Measurements from ENCODE around the gene VWF.
"Not testable (repeated sequence)": the region's sequence is repeated elsewhere in the genome, so short reads cannot be mapped to it uniquely, and the experiment has no call there.

Gene VWF

DNA sequence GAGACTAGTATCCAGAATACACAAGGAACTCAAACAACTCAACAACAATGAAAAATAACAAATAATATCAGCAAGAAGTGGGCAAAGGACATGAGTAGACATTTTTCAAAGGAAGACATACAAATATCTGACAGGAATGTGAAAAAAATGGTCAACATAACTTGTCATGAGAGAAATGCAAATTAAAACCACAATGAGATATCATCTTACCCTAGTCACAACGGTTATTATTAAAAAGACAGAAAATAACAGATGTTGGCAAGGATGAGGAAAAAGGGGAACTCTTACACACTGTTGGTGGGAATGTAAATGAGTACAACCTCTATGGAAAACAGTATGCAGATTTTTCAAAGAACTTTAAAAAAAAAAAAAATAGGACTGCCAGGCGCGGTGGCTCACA is 20.4 kb downstream of the VWF start:
- DNase-seq (ENCODE audit: low read depth), result no peak

DNA sequence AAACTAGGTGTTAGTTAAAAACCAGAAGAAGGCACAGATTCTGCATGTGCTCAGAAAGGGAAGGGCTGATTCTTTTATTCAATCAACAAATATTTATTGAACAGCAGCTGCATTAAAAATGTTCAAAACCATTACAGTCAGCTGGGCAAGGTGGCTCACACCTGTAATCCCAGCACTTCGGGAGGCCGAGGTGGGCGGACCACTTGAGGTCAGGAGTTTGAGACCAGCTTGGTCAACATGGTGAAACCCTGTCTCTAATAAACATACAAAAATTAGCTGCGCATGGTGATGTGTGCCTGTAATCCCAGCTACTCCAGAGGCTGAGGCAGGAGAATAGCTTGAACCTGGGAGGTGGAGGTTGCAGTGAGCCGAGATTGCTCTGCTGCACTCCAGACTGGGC is 22.4 kb downstream of the VWF start:
- not testable (repeated sequence) for DNase-seq (ENCODE audit: low read depth)

DNA sequence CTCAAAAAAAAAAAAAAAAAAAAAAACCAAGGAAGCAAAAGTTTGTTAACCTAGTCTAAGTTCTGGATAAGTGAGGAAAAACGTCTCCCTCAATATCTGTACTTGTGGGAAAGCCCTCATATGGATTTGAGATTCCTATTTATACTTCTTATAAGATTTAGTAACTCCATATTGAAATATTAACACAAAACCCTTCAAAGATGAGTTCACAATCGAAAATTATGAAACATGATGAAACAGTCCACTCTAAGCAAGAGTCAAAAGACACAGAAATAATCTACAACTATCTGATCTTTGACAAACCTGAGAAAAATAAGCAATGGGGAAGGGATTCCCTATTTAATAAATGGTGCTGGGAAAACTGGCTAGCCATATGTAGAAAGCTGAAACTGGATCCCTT is 25.2 kb downstream of the VWF start:
- DNase-seq (ENCODE audit: low read depth), result no peak

DNA sequence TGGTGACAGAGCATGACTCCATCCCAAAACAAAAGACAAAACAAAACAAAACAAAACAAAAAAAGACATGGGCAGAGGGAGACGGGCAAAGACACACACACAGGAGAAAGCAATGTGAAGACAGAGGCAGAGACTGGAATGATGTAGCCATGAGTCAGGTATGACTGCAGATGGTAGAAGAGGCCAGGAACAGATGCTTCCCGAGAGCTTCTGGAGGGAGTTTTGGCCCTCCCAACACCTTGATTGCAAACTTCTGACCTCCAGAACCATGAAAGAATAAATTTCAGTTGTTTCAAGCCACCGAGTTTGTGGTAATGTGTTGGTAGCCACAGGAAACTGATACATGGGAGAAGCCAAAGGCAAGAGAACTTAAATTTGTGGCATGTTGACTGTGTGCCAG is 27.1 kb downstream of the VWF start:
- DNase-seq (ENCODE audit: low read depth), result no peak

DNA sequence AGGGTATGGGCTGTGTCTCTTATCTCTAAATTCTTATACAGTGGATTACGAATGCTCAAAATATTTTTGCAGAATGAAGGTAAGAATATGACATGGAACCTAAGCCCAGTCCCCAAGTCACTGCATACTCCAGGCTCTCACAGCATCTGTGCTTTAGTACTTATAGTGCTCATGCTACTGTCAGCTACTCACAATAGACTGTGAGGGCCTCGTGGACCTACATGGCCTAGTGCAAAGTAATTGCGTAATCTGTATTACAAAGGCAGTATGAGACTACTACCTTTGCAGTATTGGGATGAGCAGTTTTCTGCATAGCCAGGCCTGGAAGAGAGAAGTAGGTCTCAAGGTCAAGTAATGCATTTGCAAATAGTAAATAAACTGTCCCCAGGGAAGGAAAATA is 27.9 kb downstream of the VWF start:
- DNase-seq (ENCODE audit: low read depth), result no peak

DNA sequence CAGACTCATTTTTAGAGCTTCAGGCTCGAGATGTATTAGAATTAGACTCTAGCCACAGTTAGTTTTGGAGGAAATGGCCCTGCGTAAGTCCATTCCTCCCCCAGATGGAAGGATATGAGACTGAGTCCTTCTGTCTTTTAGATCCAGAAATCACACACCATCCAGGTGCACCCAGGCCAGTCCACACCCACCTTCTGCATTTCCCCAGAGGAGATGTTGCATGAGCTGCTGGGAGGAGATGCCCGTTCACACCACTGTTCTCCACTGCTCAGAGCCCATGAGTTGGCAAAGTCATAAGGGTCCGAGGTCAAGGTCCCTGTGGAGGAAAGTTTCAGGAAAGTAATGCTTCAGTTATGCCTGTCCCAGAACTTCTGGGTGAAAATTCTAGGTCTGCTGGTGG is 29.2 kb downstream of the VWF start:
- no peak for DNase-seq (ENCODE audit: low read depth)

DNA sequence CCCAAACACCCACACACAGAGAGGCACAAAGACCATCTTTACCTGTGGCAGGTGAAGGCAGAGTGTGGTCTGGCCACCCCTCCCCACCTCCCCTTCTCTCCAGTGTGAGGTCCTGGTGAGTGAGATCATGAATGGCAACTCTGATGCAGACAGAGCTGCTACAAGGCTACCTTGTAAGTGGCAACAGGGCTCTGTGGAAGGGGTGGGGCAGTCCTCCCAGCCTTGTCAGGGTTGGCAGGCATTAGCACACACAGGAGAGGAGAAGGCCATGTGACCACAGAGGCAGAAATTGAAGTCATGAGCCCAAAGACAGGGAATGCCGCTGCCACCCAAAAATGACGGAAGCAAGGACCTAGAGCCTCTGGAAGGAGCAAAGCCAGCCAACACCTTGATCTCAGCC is 30.7 kb downstream of the VWF start:
- no peak for DNase-seq (ENCODE audit: low read depth)

DNA sequence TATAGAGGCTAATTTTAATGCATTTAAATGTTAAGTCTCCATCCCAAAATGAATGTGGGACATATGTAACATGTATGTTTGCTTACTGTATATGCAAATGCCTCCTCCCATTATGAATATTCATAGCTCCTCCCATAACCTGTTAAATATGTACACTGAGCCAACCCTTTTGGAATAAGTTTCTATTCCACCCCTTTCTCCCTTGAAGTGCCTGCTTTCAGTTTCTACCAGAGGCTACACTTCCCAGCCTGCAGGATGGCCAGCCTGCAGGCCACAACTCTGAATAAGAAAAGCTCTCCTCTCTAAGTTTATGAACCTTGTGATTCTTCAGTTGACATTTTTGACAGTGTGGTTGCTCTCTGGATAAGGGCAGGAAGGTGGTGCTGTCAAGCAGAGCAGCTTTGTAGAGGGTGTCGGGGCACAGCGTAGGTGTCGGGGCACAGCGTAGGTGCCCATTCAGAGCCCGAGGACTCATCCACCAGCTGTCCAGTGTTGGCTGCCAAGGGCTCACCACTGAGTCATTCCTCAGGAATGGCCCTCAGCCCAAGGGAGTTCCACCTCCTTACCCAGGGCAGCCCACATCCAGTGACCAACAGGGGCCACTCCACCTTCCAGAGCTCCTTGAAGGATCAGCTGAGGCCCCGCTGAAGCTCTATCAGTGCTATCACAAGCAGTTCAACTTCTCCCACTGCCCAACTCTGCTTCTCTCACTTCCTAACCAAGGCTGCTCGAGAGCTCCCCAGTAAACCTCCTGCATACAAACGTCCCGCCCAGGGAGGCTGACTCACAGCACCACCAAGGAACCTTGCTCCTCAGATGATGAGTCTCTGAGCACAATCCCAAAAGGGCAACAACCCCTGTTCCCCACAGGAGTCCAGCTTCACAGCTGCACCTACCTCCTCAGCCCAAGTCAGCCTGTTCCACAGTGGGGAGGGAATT is 31.4 kb downstream of the VWF start:
- no peak for DNase-seq (ENCODE audit: low read depth)

DNA sequence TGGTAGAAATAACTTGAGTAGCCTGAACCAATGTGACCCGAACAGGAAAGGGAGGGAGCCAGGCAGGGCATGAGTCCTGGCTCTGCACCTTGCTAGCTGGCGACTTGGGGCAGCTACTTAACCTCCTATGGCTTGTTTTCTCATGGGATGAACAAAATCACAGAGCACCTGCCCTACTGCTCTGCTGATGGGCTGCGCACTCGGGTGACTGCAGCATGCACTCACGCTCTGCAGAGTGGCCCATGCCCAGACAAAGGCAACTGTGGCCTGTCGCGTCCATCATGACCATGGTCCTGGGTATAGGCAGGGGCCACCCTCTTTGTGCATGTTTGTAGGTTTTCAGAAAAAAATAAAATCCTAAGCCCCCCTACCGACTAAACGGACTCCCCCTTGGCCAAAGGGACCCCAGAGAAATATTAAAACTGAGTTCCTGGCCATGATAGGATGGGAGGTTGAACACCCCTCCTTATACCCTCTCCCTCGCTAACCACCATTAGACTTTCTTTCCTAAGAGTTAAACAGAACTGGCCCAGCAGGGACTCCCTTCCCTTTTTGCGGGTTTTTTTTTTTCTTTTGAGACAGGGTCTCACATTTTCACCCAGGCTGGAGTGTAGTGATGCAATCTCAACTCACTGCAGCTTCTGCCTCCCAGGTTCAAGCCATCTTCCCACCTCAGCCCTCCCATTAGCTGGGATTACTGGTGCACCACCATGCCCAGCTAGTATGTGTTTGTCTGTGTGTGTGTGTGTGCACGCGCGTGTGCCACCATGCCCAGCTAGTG is 32.5 kb downstream of the VWF start:
- DNase-seq (ENCODE audit: low read depth), result no peak

DNA sequence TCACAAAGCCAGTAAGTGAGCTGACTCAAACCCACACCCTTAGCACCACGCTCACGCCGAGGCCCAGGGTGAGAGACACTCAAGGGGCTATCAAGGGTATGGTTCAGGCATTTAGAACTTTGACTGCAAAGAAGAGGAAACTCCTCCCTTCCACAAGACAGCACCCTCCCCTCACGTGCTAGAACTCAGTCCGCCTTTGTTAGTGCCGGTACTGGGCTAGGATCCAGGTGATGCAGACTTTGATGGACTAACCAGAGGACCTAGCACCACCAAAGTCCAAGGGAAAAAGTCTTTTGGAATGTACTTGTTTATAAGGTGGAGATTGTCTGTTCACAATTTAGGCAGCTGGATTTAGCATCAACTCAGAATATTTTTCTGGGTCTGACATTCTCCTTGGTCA is 33.7 kb downstream of the VWF start:
- DNase-seq (ENCODE audit: low read depth), result no peak

DNA sequence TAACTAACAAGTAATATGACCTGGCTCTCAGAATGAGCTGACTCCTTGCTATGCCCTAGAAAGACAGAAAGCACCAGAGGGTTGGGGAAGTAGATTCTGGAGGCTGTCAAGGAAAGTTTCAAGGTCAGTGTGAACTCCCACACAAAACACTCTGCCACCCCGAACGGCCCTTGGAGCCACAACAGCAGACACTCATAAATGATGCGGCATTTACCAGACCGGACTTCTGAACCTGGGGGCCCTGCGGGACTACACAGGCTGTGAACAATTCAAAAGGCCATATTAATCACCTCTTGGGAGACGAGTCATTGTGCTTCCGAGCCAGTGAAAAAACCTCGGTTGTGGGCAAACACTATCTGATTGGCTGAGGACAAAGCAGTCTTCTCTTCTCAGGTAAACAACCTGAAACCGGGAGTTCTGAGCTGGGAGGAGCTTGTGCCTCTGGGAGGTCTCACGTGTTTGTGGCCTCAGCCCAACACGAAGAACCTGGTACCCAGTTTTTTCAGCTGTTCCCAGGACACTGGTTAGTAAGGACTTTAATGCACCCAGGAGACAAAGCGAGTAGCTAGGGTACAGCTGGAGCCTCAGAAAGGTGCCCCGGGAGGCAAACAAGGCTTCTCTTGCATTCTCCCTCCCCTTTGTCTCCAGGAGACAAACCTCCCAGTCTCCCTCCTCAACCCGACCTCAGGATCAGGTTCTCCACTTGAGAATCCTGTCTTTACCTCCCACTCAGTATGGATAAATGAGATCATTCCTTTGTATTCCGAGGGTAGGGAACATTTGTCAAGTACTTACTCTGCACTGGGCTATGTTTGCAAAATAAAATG is 35.3 kb downstream of the VWF start:
- DNase-seq (ENCODE audit: low read depth), result no peak

DNA sequence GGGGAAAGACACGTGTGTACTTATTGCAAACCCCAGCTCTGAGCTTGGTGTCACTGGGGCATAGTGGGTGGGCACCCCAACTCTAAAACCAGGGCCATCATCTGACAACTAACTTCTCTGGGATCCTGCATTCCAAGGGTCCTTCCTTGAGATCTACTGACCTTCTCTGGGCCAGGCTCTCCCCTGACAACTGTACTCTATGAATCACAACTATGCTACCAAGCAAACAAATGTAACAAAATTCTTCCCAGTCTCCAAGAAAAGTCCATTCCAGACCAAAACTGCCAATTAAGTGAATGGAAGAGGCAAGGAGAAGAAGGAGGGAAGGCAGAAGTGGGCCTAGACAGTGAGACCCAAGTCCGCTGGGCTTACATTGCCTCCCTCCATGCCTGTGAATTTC is 38.2 kb downstream of the VWF start:
- DNase-seq (ENCODE audit: low read depth), result no peak

DNA sequence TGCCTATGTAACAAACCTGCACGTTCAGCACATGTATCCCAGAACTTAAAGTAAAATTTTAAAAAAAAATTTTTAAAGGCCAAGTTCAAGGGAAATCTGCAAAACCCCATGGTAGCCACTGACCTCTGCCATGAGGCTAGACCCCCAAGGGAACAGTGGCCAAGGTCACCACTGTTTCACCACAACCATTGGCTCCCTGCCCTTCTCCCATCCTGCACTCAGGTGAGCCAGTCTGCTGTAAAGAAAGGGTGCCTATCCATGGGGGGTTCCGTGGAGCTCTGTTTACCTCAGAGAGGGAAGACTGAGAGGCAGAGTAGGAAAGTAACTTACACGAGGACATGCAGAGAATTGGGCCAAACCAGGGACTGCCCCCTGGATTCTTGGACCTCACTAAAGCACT is 38.6 kb downstream of the VWF start:
- no peak for DNase-seq (ENCODE audit: low read depth)

DNA sequence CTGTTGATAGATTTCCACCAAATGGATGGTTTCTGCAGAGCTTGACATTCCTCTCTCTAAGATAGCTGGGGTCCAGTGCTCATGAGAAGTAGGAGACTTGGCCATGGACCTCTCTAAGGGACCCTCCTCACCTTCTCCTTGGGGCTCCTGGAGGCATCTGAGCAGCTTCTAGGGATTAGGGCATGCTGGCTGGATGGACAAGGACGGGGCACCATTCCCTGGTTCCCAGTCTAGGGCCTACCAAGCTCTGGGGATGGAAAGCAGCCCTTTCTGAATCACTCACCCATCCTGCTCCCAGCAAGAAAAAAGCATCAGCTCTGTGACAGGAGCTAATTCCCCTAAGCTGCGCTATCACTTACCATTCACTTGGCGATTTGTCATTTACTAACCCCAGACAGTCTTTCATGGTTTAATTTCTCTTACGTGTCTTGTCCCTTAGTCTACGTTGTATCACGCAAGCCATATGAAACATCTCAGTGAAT is 39.5 kb downstream of the VWF start:
- no peak for DNase-seq (ENCODE audit: low read depth)

DNA sequence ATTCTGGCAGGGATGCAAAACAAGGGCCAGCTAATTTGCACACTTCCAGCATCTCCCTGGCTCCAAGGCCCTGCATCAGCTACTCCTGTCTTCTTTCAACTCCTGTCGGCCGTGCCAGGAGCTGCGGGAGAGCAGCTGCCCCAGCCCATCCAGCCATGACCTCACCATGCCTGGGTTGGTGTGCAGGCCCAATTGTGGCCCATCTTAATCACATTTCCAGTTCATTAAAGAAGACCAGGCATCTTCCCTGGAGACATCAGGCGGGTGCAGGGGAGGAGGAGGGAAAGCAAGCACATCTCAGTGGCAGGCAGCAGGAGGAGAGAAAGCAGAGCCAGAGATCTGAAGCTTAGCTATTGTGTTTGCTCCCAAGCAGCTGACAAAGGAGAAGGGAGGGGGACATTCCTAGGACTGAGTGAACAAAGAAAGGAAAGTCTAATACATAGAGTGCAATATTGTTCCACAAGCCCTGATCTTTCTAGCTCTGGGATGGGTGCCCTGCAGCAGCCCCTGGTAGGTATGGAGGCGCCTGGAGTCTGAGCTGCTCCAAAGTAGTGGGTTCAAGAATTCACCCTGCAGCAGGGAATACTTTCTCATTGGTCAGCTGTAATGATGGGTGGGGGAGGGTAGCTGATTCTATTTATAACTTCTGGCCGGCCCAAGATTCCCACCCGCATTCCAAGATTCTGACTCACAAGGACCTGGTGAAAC is 40.1 kb downstream of the VWF start:
- DNase-seq (ENCODE audit: low read depth), result no peak

DNA sequence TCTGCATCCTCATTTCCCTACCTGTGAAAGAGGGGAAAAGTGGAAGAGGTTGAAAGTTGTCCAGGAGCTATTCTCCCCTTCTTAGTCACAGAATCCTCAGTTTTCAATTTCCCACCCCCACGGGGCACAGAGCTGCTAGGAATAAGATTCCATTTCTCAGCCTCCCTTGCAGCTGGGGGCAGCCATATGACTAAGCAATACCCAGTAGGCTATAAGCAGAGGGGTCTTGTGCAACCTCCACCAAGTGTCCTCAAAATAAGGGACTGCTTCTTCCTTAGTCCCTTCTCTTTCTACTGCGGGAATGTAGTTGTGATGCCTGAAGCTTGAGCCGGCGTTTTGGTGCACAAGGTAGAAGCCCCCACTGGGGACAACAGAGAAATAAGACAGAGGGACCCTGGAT is 40.9 kb downstream of the VWF start:
- DNase-seq (ENCODE audit: low read depth), result no peak

DNA sequence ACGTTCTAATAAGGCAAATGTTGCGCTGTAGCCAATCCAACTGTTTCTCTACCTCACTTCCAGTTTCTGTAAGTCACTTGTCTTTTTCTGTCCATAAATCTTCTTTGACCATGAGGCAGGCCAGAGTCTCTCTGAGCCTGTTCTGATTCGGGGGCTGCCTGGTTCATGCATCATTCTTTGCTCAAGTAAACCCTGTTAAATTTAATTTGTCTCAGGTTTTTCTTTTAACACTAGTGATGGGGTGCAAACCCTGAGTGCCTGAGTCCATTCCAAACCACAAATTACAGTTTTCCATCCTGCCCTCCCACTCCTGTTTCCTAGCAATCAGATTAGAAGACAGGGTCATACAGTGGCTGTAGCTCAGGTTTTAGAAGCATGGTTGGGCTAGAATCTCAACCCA is 41.9 kb downstream of the VWF start:
- DNase-seq (ENCODE audit: low read depth), result no peak

DNA sequence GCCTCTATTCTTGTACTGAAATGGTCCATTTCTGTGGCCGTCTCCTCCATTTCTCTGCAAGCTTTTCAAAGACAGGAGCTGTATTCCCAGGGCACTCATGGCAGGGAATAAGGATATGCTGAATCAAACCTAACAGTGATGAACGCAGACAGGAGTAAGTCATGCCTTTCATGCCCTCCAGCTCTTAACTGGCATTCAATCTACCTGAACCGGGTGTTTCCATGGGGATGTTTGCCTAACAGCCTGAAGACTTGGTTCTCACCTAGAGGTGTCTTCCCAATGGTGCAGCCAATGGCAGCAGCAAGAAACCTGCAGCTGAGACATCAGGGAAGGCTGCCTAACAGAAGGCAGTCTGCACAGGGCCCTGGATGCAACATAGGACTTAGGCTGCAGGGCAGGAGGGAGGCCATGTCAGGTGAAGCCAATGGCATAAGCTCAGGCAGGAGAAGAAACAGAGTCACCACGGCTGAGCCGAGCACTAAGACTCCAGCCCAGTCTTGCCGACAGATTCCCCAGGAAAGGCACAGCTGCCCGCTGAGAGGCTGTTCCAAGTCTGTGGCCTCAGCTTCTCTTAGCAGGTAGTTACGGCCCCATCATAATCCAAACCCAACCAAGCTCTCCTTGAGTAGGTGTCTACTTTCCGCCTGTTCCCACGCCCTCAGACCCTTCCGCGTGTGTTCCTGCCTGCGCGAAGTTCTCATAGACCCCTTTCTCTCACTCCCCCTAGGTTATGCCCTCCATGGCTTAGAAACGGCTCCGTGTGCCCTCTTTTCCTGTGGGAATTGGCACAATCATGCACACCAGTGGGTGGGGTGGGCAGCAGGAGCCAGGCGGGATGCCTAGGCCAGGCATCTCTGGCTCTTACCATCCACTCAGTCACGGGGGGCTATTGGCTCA is 44.1 kb downstream of the VWF start:
- DNase-seq (ENCODE audit: low read depth), result no peak

DNA sequence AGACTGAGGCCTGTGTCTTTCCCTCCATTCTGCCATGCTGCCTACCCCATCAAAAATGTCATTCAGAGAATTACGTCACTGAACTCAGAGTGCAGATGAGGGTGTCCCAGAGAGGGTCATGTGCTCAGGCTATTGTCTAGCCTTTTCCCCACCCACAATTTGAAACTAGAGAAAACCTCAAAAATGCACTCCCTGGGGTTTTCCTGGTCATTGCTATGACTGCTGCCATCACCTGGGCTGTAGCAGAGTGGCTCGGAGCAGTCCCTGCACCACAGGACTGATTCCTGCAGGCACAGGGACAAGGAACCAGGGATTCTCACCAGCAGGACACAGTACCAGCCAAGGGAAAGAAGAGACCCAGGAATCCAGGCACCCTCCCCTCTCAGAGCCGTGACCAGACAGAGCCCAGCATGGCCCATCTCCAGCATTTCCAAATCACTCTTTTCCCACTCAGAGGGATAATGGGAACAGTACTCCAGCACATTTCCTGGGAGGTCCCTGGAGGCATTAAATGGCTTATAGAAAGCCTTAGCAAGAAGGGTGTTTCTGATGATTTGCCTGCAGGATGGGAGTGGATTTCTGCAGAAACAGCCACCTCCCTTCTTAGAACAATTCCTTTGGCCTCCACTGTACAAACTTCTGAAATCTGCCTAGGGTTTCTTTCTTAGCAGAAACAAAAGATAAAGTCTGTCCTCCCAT is 45.9 kb downstream of the VWF start:
- DNase-seq (ENCODE audit: low read depth), result no peak

DNA sequence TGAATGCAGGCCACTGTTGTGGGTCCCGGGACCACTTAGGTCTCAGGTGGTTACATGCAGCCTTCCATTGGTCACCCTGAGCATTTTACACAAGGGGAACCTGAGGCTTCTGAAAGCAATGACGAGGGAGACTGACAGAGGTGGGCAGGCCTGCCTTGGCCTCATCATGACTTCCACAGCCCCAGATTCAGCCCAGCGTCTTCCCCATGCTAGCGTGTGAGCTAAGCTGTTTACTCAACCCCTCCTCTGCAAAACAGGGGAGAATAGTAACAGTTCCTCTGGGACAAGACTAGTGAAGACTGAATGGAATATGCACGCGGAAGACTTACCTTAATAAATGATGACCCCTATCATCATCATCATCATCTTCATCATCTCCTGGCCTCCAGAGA is 46.8 kb downstream of the VWF start:
- no peak for DNase-seq (ENCODE audit: low read depth)

All from stimulated activated CD8-positive, alpha-beta memory T cell treated with anti-CD3 and anti-CD28 coated beads, Interleukin-12 subunit alpha, Interleukin-12 subunit beta, amount 100 ng/mL, for 1 hour (primary cell).